Measurements from ENCODE around the gene ADGRG2.

The ADGRG2 gene

DNA sequence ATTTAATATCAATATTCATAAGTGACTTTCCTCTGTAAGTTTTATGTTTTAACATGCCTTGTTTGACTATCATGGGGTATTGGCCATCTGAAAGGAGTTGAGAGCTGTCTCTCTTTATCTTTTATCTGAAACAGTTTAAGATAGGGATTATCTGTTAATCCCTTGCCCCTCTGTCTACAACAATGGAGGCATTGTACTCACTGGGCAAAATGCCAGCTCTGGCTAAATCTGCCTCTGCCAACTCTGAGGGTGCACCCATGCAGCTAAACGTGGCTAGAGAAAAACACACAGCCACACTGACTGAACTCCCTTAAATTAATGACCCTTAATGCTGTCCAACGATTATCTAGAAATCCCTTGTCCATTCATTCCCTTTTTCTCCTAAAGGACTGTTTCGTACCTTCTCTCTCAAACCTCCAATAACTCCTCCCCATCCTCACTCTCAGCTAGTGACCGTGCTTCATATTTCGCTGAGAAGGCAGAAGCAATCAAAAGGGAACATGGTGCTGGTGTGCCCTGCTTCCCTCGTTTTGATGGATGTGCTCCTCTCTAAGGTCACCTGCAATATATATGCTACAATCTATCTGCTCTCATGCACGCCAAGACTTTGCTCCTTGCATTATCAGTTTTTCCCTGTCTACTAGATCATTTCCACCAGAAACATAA, 148.6 kb downstream of the ADGRG2 start:
- TF ChIP-seq, protein P1, sequence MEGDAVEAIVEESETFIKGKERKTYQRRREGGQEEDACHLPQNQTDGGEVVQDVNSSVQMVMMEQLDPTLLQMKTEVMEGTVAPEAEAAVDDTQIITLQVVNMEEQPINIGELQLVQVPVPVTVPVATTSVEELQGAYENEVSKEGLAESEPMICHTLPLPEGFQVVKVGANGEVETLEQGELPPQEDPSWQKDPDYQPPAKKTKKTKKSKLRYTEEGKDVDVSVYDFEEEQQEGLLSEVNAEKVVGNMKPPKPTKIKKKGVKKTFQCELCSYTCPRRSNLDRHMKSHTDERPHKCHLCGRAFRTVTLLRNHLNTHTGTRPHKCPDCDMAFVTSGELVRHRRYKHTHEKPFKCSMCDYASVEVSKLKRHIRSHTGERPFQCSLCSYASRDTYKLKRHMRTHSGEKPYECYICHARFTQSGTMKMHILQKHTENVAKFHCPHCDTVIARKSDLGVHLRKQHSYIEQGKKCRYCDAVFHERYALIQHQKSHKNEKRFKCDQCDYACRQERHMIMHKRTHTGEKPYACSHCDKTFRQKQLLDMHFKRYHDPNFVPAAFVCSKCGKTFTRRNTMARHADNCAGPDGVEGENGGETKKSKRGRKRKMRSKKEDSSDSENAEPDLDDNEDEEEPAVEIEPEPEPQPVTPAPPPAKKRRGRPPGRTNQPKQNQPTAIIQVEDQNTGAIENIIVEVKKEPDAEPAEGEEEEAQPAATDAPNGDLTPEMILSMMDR (IDR thresholded peaks at IDR 0.05; ENCODE audit: low read depth, low read length), result no peak
- H3K4me3 ChIP-seq (ENCODE audit: low read depth, low read length), result no peak overlapping the region

DNA sequence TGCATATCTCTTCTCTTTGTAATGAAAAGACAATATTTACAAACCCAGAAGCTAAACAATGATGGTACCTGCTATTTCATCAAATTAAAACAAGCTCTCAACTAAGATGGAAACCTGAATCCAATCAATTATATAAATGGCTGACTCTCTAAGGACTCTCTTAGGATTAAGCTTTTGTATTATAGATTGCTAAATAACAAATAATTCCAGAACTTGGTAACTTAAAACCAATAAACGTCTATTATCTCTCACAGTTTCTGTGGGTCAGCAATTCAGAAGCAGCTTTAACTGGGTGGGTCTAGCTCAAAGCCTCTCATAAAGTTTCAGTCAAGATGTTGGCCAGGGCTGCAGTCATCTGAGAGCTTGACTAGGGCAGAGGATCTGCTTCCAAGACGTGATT, 150.8 kb downstream of the ADGRG2 start:
- TF ChIP-seq, protein P1 (IDR thresholded peaks at IDR 0.05; ENCODE audit: low read depth, low read length), result no peak
- no peak overlapping the region for H3K4me3 ChIP-seq (ENCODE audit: low read depth, low read length)

DNA sequence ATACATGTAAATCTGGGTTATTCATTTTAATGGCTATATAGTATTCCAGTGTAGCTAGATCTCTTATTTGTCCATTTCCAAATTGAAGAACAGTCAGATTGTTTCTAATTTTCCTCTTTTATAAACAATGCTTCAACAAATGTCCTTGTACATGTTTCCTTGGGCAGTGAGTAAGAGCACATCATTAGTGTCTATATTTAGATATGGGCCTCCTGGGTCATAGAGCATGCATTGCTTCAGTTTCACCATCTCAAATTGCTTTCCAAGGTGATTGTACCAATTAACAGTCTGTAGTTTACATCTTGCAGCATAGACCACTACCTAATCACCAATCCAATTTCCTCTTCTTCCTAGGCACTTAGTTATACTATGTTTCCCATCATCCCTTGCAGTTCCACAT, 151.8 kb downstream of the ADGRG2 start:
- TF ChIP-seq, protein P1 (IDR thresholded peaks at IDR 0.05; ENCODE audit: low read depth, low read length), result no peak
- no peak overlapping the region for H3K4me3 ChIP-seq (ENCODE audit: low read depth, low read length)

DNA sequence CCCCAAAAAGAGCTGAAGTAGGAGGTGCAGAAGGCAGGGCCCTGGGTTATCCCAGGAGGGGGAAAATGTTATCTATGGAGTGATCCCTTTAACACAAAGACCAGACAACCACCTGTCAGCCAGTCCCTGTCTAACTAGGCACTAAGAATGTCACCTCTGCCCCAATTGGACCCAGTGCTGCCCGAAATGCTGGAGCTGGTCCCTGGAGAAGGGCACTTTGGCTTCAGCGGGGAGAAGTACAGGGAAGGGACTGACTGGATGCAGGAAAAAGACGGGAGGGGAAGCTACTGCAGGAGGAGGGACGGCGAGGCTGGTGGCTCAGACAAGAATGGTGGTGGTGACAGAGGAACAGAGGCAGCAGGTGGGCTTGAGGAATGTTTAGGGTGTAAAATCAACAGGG, 155.6 kb downstream of the ADGRG2 start:
- TF ChIP-seq, protein P1 (IDR thresholded peaks at IDR 0.05; ENCODE audit: low read depth, low read length), result no peak
- H3K4me3 ChIP-seq (ENCODE audit: low read depth, low read length), result no peak overlapping the region

DNA sequence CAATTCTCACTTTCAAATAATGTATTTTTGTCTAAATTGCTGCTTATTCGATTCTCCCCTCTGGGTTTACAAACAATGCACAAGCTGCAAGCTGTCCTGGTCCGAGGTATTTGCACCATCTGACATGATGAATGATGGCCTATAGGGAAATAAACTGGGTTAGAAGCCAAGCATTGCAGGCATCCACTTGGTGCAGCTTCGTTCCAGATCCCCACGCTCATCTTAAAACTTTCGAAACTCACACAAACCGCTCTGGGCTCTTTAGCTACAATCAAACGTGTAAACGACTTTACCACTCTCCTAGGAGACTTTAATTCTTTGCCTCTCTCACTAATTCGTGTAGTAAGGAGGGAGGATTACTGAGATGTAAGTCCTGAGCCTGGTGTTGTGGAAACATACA, 157.4 kb downstream of the ADGRG2 start:
- TF ChIP-seq, protein P1 (IDR thresholded peaks at IDR 0.05; ENCODE audit: low read depth, low read length), result no peak
- no peak overlapping the region for H3K4me3 ChIP-seq (ENCODE audit: low read depth, low read length)

DNA sequence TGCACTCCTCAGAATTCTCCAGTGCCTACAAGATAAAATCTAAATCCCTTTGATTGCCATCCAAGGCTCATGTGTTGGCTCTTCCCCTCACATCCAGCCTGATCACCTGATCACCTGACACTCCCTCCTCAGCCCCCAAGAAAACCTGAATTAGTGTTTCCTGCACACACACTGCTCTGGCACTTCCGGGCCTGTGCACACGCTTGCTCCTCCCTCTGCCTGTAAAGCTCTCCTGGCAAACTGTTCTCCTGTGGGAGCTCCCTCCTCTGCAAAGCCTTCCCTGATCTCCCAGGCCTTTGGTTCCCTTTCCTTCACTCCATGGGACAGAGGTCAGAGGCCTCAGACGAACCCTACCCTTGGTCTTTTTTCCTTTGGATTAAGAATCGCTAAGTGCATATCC, 158.2 kb downstream of the ADGRG2 start:
- TF ChIP-seq, protein P1 (IDR thresholded peaks at IDR 0.05; ENCODE audit: low read depth, low read length), result no peak

DNA sequence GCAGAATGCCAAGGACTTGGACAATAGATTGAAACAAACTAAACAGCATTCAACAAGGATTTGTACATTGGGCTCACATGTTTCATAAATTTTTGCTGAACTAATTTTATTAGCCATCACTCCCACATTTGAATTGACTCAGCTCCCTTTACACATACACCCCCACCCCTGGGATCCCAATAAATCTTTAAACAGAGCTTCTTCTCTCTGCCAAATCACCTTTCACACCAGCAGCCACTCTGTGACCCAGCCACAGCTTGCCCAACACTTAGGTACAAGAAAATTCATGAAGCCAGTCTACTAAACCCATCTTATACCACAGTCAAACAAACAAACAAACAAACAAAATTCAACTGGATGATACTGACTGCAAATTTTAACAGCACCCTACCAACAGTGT, 159.9 kb downstream of the ADGRG2 start:
- no peak overlapping the region for H3K4me3 ChIP-seq (ENCODE audit: low read depth, low read length)
- TF ChIP-seq, protein P1 (IDR thresholded peaks at IDR 0.05; ENCODE audit: low read depth, low read length), result no peak

More for the DNA sequence above, 158.2 kb downstream of the ADGRG2 start:
- H3K4me3 ChIP-seq (ENCODE audit: low read depth, low read length), result no peak overlapping the region
